HUES64 (cell line): ENCODE data around the gene TCF3.

Source experiments
- H3K27ac ChIP-seq: 2 replicates; pipeline ENCODE4 v1.7.0; 2013; ENCODE audit warnings: low read depth, low read length, inconsistent platforms
- H3K27me3 ChIP-seq: 2 replicates; pipeline ENCODE4 v1.6.1; 2013; ENCODE audit warnings: mild to moderate bottlenecking, low read length; ENCODE audit not compliant: insufficient read depth
- H3K36me3 ChIP-seq: 2 replicates; pipeline ENCODE4 v1.6.1; 2013; ENCODE audit warnings: mild to moderate bottlenecking, low read length; ENCODE audit not compliant: insufficient read depth
- H3K4me1 ChIP-seq: 2 replicates; pipeline ENCODE4 v1.6.1; 2013; ENCODE audit warnings: mild to moderate bottlenecking, low read length, moderate library complexity; ENCODE audit not compliant: insufficient read depth
- H3K4me3 ChIP-seq: 2 replicates; pipeline ENCODE4 v1.5.1; 2013; ENCODE audit warnings: mild to moderate bottlenecking, low read length, moderate library complexity
- H3K9ac ChIP-seq: 2 replicates; pipeline ENCODE4 v1.6.1; 2013; ENCODE audit warnings: mild to moderate bottlenecking, low read depth, low read length
- H3K9me3 ChIP-seq: 2 replicates; pipeline ENCODE4 v1.6.1; 2013; ENCODE audit warnings: low read depth, low read length; ENCODE audit not compliant: insufficient read depth
- WGBS: fragments of 150-250, 120-280 bp; methylation state at CpG from one replicate; pipeline ENCODE4 v1.1.7; 2013; ENCODE audit warnings: missing lambda C conversion rate; 5-methylcytosine and 5-hydroxymethylcytosine counted together

The TCF3 gene

DNA sequence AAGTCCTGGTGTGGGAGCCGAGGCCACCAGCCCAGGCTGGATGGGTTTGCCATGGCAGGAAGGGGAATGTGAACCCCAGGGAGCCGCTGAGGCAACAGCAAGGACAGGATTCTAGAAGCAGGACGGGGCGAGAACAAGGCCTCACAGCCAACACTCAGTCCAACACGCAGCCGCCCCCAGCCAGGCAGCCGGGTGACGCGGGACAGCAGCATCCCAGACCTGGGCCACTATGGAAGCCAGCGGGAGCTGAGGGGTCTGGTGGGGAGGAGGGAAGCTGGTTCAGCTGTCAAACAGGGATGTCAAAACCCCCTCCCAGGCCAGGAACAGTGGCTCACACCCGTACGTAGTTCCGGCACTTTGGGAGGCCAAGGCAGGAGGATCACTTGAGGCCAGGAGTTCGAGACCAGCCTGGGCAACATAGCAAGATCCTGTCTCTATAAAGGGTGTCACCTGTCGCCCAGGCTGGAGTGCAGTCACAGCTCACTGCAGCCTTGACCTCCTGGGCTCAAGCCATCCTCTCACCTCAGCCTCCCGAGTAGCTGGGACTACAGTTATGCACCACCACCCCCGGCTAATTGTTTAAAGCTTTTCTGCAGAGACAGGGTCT, 91.1 kb downstream of the TCF3 start:
- Histone ChIP-seq H3K27me3 (no peaks in the 10 kb centered on the region; the same call in 1 of the 2 replicates), H3K9me3 (no peaks in the 10 kb centered on the region), H3K4me3 (no peak overlapping the region), H3K9ac (no peak overlapping the region), H3K4me1 (0 out of 2 replicates have a peak, but pooled peaks cover 4% of the 10 kb centered on the region), H3K36me3 (peaks cover 45% of the 10 kb centered on the region), H3K27ac (no peak overlapping the region)
- 93% methylated on average over 17 of the region's 17 CpGs for WGBS

DNA sequence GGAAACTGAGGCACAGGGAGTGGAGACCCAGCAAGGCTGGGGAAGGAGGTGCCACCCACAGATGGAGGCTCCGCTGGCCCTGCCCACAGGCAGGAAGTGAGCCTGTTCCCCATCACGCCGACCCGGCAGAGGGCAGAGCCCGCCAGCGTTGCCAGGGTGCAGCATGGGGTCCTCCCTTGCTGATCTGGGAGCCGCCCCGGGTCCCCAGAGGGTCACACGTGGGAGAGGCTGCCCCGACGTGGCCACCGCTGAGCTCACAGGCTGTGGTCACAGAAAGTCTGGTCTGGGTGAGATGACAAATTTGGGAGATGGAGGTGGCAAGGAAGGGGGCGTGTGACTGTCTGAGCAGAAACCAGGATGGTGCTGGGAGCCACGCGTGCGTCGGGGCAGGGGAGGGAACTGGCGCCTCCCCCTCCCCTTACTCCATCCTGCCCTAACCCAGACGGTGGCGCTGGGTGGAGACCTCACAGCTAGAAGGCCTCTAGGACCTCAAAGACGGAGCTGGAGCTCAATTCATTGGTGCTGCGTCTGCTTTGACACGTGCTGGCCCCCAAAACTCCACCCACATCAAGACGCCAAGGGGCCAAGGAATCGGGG, 92.0 kb downstream of the TCF3 start:
- Histone ChIP-seq H3K4me1 (no peaks in the 10 kb centered on the region), H3K9ac (no peak overlapping the region), H3K36me3 (peaks cover 47% of the 10 kb centered on the region), H3K9me3 (no peaks in the 10 kb centered on the region), H3K27ac (no peak overlapping the region), H3K27me3 (no peaks in the 10 kb centered on the region), H3K4me3 (no peak overlapping the region)
- 91% methylated on average over 25 of the region's 25 CpGs for WGBS
